ENCODE data around the gene GARIN3.
"Not testable (repeated sequence)": the region's sequence is repeated elsewhere in the genome, so short reads cannot be mapped to it uniquely, and the experiment has no call there.

Gene GARIN3

GRCh38 chr5:157166214-157167213 lies at the start of gene GARIN3:
TSS of gene GARIN3 (minus strand) at chr5:157166264. CDS start at chr5:157166168, 96 bp downstream.
- no peak for DNase-seq (ENCODE audit: low read depth, low spot score)
- no peaks in the 10 kb centered on the region for H3K36me3 ChIP-seq (ENCODE audit: insufficient read depth, low read length)
- no peak within 1 kb of the TSS for H3K9ac ChIP-seq (ENCODE audit: insufficient read length)
- TF ChIP-seq FOXP2 (optimal IDR thresholded peaks at IDR 0.05; ENCODE audit: control extremely low read depth, extremely low read length, insufficient read depth) (no peak), POLR2AphosphoS5 (IDR thresholded peaks at IDR 0.05; ENCODE audit: borderline replicate concordance, low read depth, low read length) (no peak), EZH2 (IDR thresholded peaks at IDR 0.05) (no peak)
- H3K9me3 ChIP-seq (ENCODE audit: low read depth, low read length): no peaks in the 10 kb centered on the region
- no peak within 1 kb of the TSS for H3K27ac ChIP-seq
- H3K4me3 ChIP-seq: no peak within 1 kb of the TSS

GRCh38 chr5:157215514-157216167 lies 49.6 kb upstream of the GARIN3 start:
- H3K36me3 ChIP-seq (ENCODE audit: insufficient read depth, low read length): no peaks in the 10 kb centered on the region
- no peaks in the 10 kb centered on the region for H3K9me3 ChIP-seq (ENCODE audit: low read depth, low read length)
- no peak overlapping the region for H3K9ac ChIP-seq (ENCODE audit: insufficient read length)
- H3K27ac ChIP-seq: no peak overlapping the region
- no peak for DNase-seq (ENCODE audit: low read depth, low spot score)
- TF ChIP-seq EZH2 (IDR thresholded peaks at IDR 0.05): no peak
- no peak overlapping the region for H3K4me3 ChIP-seq

GRCh38 chr5:157214861-157215513 lies 48.9 kb upstream of the GARIN3 start:
- no peak for DNase-seq (ENCODE audit: low read depth, low spot score)
- Histone ChIP-seq H3K4me3 (no peak overlapping the region), H3K36me3 (ENCODE audit: insufficient read depth, low read length) (no peaks in the 10 kb centered on the region), H3K9me3 (ENCODE audit: low read depth, low read length) (no peaks in the 10 kb centered on the region), H3K27ac (no peak overlapping the region), H3K9ac (ENCODE audit: insufficient read length) (no peak overlapping the region)
- TF ChIP-seq EZH2 (IDR thresholded peaks at IDR 0.05): no peak
- TF ChIP-seq FOXP2 (optimal IDR thresholded peaks at IDR 0.05; ENCODE audit: control extremely low read depth, extremely low read length, insufficient read depth): no peak
- no peak for TF ChIP-seq POLR2AphosphoS5 (IDR thresholded peaks at IDR 0.05; ENCODE audit: borderline replicate concordance, low read depth, low read length)

- Histone ChIP-seq H3K9ac (ENCODE audit: insufficient read length) (no peak overlapping the region), H3K9me3 (ENCODE audit: low read depth, low read length) (no peaks in the 10 kb centered on the region), H3K4me3 (no peak overlapping the region), H3K27ac (no peak overlapping the region), H3K36me3 (ENCODE audit: insufficient read depth, low read length) (no peaks in the 10 kb centered on the region)
- TF ChIP-seq EZH2 (IDR thresholded peaks at IDR 0.05): no peak
- TF ChIP-seq POLR2AphosphoS5 (IDR thresholded peaks at IDR 0.05; ENCODE audit: borderline replicate concordance, low read depth, low read length): no peak
- DNase-seq (ENCODE audit: low read depth, low spot score): no peak
These were observed 48.4 kb upstream of the GARIN3 start for GRCh38 chr5:157214415-157214814.

- H3K9ac ChIP-seq (ENCODE audit: insufficient read length): no peak overlapping the region
- no peaks in the 10 kb centered on the region for H3K9me3 ChIP-seq (ENCODE audit: low read depth, low read length)
- H3K27ac ChIP-seq: no peak overlapping the region
- TF ChIP-seq POLR2AphosphoS5 (IDR thresholded peaks at IDR 0.05; ENCODE audit: borderline replicate concordance, low read depth, low read length) (no peak), FOXP2 (optimal IDR thresholded peaks at IDR 0.05; ENCODE audit: control extremely low read depth, extremely low read length, insufficient read depth) (no peak), EZH2 (IDR thresholded peaks at IDR 0.05) (no peak)
- H3K36me3 ChIP-seq (ENCODE audit: insufficient read depth, low read length): no peaks in the 10 kb centered on the region
- H3K4me3 ChIP-seq: no peak overlapping the region
- no peak for DNase-seq (ENCODE audit: low read depth, low spot score)
These were observed 47.6 kb upstream of the GARIN3 start for GRCh38 chr5:157213527-157214243.

- no peaks in the 10 kb centered on the region for H3K36me3 ChIP-seq (ENCODE audit: insufficient read depth, low read length)
- no peak for DNase-seq (ENCODE audit: low read depth, low spot score)
These were observed 46.2 kb upstream of the GARIN3 start for GRCh38 chr5:157212307-157212706.

GRCh38 chr5:157210652-157211051 lies 44.6 kb upstream of the GARIN3 start:
- H3K36me3 ChIP-seq (ENCODE audit: insufficient read depth, low read length); H3K4me3 ChIP-seq; H3K27ac ChIP-seq; H3K9ac ChIP-seq (ENCODE audit: insufficient read length); H3K9me3 ChIP-seq (ENCODE audit: low read depth, low read length); DNase-seq (ENCODE audit: low read depth, low spot score): not testable (repeated sequence)

More at GRCh38 chr5:157212307-157212706, 46.2 kb upstream of the GARIN3 start:
- TF ChIP-seq POLR2AphosphoS5 (IDR thresholded peaks at IDR 0.05; ENCODE audit: borderline replicate concordance, low read depth, low read length) (no peak), EZH2 (IDR thresholded peaks at IDR 0.05) (no peak), FOXP2 (optimal IDR thresholded peaks at IDR 0.05; ENCODE audit: control extremely low read depth, extremely low read length, insufficient read depth) (no peak)
- Histone ChIP-seq H3K27ac (no peak overlapping the region), H3K9me3 (ENCODE audit: low read depth, low read length) (no peaks in the 10 kb centered on the region), H3K9ac (ENCODE audit: insufficient read length) (no peak overlapping the region), H3K4me3 (no peak overlapping the region)

GRCh38 chr5:157205708-157206107 lies 39.6 kb upstream of the GARIN3 start:
- no peak for TF ChIP-seq POLR2AphosphoS5 (IDR thresholded peaks at IDR 0.05; ENCODE audit: borderline replicate concordance, low read depth, low read length)
- TF ChIP-seq FOXP2 (optimal IDR thresholded peaks at IDR 0.05; ENCODE audit: control extremely low read depth, extremely low read length, insufficient read depth): no peak
- no peak for TF ChIP-seq EZH2 (IDR thresholded peaks at IDR 0.05)
- H3K9me3 ChIP-seq (ENCODE audit: low read depth, low read length): no peaks in the 10 kb centered on the region
- no peak overlapping the region for H3K9ac ChIP-seq (ENCODE audit: insufficient read length)
- H3K27ac ChIP-seq: no peak overlapping the region
- no peak overlapping the region for H3K4me3 ChIP-seq
- DNase-seq (ENCODE audit: low read depth, low spot score): no peak
- H3K36me3 ChIP-seq (ENCODE audit: insufficient read depth, low read length): no peaks in the 10 kb centered on the region

Measured in SK-N-MC (cell line).